ENCODE measurements around the gene CASKIN2.
"Not testable (repeated sequence)": the region's sequence is repeated elsewhere in the genome, so short reads cannot be mapped to it uniquely, and the experiment has no call there.

CASKIN2 gene

DNA sequence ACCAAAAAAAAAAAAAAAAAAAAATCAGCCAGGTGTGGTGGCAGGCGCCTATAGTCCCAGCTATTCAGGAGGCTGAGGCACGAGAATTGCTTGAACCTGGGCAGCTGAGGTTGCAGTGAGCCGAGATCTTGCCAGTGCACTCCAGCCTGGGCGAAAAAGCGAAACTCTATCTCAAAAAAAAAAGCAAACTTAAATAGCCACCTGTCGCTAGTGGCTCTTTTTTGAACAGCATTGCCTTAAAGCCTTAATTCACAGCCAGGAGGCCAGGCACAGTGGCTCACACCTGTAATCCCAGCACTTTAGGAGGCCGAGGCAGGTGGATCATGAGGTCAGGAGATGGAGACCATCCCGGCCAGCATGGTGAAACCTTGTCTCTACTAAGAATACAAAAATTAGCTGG, 5.1 kb upstream of the CASKIN2 start:
- not testable (repeated sequence) for DNase-seq

DNA sequence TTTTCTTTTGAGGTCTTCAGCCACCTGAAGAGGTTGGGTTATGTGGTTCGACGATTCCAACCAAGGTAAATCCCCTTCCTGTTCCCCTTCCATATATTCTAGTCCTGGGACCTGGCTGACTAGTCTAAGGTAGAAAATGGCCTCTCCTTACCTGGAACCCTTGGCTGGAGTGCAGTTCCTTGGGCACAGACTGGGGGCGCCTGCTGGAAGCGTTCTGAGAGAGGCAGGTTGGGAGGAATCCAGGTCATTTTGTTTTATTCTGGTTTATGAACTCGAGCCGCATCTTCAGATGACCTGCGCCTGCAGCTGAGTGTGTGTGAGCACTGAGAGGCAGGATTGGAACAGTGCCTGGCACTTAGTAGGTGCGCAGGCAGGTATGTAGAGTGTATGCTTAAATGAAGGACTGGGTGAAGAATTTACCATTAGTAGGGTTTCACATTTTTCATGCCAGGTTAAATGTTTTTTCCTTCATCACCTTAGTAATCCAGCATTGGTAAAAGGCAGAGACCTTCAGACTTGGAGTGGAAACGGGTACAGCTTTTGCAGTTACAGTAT, 3.7 kb upstream of the CASKIN2 start:
- DNase-seq: no peak

DNA sequence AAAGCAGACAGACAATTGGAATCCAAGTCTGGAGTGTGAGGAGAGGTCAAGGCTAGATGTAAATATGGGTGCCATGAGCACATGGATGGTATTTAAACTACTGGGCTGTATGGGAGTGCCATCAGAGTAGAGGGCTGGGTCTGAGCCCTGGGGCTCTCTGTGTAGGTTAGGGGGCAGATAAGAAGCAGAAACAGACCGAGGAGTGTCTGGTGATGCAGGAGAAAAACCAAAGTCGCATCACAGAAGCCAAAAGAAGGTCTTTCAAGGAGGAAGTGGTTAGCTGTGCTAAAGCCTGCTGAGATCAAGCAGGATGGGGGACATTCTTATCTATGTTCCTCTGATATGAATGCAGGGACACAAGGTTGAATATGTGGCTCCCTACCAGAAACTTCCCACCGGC, 2.9 kb upstream of the CASKIN2 start:
- no peak for DNase-seq

DNA sequence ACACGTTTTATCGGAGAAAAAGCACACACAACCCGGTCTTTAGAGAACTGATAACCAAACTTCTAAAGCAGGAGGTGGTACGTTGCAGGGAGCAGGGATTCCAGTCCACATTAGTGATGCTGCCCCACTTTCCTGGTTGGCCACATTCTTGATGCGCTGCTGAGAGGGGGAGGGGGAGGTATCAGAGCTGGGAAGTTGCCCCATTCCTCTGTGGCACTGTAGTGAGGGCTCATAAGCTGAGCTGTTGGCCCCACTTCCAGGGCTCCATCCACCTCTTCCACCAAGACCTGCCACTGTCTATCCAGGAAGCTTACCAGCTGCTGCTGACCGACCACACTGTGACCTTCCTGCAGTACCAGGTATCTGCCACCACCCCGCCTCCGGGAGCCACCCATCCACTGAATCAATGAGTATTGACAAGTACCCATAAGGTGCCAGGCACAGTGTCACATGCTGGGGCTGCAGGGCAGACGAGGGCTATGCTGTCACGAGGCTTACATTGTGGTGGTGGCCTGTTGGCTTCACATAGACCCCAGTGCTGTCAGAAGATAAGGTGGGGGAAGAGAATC, 2.0 kb upstream of the CASKIN2 start:
- no peak for DNase-seq

DNA sequence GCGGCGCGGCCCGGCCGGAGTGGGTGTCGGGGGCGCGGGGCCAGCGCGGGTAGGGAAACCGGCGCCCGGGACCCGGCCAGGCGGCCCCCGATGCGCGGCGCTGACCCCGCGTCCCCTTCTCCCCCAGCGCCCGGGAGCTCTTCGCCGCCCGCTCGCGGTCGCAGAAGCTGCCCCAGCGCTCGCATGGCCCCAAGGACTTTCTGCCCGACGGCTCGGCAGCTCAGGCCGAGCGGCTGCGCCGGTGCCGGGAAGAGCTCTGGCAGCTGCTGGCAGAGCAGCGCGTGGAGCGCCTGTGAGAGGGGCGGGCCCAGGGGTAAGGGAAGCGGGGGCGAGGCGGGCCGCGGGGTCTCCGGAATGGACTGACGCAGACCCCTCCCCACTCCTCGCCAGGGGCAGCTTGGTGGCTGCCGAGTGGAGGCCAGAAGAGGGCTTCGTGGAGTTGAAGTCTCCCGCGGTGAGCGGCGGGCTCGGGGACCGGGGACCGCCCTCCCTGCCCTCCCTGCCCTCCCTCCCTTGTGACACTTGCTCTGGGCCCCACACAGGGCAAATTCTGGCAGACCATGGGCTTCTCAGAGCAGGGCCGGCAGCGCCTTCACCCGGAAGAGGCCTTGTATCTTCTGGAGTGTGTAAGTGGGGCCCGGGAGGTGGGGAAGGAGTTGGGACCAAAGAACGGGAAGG, 1.4 kb upstream of the CASKIN2 start:
- no peak for DNase-seq

DNA sequence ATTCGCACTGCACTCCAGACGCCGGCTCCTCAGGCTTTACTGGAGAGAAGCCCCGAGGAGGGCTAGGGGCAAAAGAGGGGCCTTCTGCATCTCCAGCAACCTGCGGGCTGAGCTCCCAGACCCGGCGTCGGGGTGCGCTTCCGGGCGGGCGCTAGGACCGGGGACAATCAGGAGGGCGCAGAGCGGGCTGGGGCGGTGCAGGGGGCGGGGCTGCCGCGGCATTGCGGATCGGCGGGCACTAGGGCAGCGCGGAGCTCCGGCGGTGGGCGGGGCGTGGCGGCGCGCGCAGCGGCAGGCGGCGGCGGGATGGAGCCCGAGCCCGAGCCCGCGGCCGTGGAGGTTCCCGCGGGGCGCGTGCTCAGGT, 900 bp upstream of the CASKIN2 start, which contains the start of gene TSEN54:
TSS of gene TSEN54 (plus strand) at position 274 of the 364 bp plus-strand sequence. CDS start at position 307, 33 bp downstream.
- DNase-seq: peak; percentile 76

DNA sequence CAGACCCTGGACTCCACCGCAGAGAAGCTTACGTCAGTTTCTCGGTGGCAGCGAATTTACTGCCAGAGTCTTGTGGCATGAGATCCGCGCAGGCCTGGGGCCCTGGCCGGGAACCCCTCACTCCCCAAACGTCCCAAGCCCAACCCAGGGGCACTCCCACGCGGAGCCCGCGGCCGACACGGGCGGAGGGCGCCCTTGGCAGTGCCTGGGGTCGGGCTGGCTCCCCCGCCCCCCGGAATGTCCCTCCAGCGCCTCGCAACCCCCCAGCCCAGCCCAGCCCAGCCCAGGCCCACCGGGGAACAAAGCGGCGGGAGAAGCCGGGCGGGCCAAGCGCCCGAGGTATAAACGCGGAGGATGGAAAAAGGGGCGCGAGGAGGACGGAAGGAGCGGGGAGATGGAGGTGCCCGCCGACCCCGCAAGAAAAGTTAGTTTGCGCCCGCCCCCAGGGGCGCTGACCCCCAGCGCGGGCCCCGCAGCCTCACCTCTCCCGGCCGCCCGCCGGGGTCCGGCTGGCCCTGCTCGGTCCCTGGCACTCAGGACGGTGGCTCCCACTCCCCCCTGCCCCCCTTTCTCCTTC, 330 bp downstream of the CASKIN2 start:
- no peak for DNase-seq

DNA sequence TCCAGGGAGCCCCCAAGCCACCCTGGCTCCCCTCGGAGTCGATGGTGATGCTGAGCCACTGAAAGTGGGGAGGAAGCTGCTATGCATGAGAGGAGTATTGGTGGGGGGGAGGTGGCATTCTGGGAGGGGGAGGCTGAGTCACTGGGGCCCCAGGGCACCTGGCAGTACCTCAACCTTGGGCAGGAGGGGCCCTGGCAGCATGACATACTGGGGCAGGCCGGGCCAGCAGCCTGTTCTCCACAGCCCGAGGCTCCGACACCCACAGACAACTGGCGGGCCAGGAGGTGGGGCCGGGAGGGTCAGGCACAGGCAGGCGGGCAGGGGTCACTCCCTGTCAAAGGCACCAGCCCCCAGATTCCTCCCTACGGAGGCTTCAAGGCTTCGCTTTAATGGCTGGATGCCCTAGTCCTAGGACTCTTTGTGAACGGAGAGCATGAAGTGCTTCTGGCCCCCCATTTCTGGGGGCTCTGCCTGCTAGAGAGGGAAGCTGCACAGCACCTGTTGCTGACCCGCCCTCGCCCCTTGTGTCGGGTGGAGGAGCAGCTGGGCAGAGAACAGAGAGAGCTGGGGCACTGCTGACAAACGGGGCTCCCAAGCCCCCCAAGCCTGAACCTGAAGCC, 928 bp downstream of the CASKIN2 start:
- no peak for DNase-seq

DNA sequence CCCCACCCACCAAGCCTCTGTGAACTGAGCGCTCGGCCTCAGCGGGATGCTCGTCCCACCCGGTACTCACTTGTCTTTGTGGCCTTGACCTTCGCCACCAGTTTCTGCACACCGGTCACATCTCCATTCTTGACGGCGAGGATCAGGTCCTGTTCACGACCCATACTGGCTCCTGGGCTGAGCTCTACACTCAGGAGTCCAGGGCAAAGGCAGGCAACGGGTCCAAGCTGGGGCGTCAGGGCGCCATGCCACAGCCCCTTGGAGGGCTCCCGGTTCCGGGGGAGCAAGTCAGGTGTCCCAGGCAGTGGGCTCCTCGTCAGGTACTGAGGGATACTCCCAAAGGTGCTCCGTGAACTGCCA, 1.7 kb downstream of the CASKIN2 start:
- no peak for DNase-seq

DNA sequence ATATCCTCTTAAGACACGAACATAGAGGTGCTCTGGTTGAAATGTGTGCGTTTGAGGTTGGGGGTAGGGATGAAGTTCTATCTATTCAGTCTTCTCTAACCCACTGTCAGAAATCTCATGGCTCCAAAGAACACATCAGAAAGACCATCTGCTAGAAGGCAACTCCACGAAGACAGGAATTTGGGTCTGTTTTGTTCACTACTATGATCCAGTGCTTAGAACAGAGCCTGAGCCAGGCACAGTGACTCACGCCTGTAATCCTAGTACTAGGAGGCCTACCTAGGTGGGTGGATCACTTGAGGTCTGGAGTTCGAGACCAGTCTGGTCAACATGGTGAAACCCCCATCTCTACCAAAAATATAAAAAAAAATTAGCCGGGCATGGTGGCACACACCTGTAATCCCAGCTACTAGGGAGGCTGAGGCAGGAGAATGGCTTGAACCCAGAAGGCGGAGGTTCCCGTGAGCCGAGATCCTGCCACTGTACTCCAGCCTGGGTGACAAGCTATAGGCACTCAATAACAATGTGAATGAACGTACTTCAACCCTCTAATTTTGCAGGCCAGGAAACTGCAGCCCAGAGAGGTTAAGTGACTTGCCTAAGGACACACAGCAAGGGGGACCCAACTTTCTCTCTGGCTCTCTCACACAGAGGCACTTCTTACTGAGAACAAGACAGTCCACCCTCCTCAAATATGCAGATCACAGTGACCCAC, 2.3 kb downstream of the CASKIN2 start:
- no peak for DNase-seq

DNA sequence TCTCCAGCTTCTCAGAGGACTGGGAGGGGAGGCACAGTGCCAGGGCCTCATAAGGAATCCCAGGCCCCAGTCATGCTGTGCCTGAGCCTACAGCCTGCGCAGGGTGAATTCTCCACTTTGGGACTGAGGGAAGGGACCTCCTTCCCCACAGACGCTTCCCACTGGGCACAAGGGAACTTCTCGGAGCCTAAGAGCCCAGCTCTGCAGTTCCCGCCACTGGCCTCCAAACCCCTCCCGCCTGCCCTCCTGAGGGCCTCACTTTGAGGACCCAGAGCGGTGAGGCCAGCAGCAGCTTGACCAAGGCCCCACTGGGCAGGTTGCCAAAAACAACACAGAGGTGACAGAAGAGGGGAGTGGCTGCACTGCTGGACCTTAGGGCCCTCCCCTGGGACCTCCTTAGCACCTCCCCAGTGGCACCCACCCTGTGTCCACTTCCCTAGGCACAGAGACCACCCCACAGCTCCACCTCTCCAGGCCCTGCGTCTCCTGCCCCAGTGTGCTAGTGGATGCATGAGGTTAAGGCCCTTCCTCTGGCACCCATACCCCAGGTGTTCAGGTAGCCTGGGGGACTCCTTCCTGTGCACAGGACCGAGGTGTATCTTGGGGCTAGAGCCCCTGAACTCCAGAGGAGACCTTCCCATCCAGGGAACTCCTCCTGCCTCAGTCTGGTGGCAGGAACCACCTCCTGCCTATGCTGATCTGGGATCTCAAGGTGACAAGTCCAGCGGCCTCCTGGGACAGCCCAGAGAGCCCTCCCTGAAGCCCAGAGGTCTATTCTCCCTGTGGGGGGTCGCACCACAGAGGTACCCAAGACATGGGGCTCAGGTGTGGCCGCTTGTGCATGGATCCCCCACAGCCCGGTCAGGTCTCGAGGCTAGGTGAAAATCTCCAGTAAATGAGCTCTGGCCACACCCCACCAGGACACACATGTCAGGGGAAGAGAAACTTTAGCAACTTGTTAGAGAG, 3.4 kb downstream of the CASKIN2 start:
- DNase-seq: no peak

DNA sequence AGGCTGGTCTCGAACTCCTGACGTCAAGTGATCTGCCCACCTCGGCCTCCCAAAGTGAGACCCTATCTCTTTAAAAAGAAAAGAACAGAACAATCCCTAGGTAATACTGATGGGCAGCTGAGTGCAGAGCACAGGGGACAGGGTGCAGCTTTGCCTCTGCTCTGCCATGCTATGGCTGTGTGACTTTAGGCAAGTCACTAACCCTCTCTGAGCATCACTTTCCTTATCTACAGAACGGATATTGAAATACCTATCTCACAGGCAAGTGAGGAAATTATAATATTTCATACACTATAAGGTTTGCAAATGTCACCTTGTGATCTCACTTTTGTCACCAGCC, 4.1 kb downstream of the CASKIN2 start:
- DNase-seq: no peak

DNA sequence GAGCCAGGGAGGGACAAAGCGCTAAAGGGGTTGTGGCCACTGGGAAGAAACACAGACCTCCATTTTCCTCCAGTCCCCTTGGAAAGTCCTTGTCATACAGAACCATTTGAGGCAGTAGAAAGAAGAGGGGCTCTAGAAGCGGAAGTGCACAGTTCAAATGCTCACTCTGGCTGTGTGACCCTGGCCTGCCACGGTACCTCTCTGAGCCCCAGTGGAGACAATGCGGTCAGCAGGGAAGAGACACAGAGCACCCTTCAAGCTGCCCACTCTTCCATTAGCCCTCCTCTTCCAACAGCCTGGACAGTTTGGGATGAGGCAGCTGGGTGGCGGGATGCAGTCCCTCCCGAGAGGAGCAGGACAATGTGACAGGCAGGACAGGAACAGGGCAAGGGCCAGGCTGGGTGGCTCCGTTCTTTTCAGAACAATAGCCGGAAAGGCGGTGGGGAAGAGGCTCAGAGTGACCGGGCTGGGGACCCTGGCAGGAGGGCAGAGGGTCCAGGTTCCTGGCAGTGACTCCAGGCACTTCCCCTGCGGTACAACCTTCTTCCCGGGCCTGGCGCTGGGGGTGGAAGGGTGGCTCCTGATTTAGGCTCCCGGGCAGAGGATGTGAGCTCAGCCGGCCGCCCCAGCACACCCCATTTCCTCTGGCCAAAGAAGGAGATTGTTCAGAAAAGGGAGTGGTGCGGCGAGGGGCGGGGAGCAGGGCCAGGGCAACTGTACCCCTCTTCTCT, 5.6 kb downstream of the CASKIN2 start:
- no peak for DNase-seq

DNA sequence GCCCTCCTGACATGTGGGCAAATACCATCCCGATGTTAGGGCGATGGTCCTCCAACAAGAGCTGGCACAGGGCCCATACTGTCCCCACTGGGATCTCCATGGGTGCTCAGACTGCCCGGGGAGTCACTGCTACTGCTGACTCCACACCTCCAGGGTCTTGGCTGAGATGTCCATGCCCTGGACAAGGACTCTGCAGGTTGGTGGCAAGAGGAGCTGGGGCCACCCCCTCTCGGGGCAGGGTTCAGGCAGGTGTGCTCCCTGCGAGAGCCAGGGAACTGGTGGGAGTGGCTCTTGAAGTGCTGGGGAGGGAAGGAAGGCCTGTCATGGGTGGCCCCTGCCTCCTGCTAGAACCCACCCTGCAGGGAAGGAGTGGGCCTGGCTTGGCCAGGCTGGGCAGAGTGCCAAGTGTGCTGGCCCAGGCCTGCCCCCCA, 6.4 kb downstream of the CASKIN2 start:
- DNase-seq: no peak

DNA sequence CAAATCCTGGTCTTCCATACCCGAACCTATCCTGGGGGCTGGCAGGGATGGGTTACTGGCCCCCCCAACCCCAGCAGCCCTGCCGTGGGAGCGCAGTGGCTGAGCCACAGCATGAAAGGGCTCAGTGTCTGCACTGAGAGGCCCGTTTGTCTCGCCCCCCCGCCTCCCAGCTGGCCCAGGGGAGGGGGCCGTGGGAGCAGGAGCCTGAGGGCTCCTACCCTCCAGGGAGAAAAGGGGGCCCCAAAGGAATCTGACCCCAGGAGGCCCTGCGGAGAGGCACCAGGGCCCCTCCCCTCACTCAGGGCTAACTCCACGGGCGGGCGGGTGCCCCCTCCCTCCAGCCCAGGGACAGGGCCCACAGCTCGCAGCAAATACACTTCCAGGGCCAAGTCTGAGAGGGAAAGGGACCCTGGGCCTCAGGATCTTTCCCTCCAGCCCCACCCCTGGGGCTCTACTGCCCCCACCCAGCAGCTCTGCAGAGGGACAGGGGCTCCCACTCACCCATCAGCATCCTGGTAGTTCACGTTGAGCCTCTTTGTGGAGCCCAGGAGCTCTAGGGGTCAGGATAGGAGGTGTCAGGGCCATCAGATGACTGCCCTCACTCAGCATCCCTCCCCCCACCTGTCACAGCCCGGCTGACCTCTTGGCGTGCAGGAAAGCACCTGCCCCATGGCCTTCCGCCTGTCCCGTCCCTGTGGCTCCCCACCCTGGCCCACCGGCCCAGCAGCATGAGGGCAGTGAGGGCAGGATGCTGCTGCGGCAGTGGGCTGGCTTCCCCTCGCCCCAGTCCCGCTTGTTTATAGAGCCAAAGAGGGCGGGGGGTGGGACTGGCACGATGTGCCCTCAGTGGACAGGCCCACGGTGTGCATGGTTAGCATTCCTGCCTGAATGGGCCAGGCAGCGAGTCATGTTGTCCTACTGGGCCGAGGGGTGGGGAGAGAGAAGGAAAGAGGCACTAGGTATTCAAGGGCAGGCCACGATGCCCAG, 7.3 kb downstream of the CASKIN2 start:
- DNase-seq: no peak

DNA sequence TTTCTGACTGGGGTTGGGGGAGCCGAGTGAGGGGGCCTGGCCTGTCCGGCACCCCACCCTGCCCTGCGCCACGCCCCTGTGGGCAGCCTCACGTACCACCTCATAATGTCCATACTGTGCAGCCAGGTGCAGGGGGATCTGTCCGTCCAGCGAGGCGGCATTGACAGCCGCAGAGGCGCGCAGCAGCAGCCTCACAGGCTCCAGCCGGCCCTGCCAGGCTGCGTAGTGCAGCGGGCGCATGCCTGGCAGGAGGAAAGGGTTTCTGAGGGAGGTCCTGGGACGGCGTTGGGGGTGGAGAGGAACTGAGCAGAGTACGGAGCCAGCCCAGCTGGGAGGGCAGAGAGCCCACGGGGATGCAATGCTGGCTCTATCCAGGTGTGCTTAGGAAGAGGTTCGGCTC, 8.4 kb downstream of the CASKIN2 start:
- no peak for DNase-seq

DNA sequence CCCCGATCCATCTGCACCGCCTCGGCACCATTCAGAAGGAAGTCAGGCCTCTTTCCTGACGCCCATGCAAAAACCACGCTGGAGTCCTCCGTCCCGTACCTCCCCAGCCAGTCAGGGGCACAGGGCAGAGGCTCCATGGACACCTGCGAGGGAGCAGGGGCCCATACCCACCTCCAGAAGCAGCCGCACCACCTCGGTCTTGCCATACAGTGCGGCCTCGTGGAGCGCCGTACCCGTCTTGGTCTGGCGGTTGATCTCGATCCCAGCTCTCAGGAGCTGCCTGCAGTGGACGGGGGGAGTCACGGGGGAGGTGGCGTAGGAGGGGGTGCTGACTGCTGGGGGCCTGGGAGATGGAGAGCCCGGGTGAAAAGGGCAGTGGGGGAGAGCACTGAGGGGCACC, 9.2 kb downstream of the CASKIN2 start:
- no peak for DNase-seq

DNA sequence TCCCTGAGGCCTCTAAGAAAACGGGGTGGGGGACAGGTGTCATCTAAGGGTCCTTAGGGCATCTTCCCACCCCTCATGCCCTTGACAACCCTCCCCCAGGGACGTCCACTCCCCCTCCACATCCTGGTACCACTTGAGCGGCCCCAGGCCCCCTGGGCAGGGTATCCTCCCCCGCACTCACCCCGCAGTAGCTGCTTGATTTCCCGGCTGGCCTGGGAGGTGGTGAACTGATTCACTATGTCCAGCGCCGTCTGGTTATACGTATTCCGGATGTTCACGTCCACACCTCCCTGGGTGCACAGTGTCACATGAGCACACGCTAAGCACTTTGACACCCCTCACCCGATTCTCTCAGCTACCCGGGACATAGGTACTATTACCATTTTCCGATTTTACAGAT, 9.7 kb downstream of the CASKIN2 start:
- DNase-seq: no peak

DNA sequence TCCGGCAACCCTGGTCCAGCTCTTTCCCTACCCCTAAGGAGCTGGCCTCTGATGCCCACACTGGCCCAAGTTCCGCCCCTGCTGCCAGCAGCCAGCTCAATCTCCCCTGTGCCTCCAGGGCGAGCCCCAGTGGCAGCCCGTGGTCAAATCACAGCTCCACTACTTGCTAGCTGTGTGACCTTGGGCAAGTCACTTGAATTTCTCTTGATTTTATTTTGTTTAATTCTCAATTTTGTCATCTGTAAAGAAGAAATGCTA, 10.3 kb downstream of the CASKIN2 start:
- no peak for DNase-seq

DNA sequence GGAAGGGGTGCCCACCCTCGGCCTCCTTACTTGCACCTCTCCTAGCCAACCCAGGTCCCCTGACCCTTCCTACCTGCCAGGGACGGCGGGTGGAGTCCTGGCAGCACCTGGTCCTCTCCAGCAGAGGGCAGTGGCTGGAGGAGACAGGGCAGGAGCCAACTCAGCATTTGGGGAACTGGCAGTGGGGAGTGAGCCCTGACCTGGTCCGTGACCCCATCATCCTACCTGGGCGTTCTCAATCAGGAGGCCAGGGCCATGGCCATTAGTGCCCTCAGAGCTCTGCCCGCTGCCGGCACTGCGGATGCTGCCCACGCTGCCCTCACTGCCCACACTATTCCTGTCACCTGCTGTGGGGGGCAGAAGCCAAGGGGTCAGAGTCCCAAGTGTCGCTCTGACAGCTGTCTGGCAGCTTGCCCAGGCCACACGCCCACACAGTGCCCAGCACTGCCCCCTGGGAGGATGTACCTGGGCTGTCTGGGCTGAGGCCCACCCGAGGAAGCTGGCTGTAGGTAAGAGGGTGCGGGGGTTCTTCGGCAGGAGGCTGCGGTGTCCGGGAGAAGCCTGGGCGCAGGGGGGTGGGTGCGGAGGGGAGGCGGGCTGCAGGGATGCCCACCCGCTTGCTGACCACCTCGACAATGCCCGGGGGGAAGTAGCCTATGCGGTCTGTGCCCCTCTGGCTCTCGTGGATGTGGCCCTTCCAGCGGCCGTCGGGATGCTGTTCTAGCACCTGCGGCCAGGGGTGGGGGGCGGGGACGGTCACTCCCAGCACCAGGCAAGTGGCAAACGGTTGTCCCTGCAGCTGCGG, 10.8 kb downstream of the CASKIN2 start:
- DNase-seq: no peak

All from NCI-H1048 (cell line).